ENCODE data around the gene BAHD1. TPM values are rescaled to one million over a fixed set of nuclear protein-coding genes. Genes with fewer than 3 reads are reported as not detected.

The BAHD1 gene
- total RNA-seq, 1 donor from 2014 or later, result 28.4 TPM

GRCh38 chr15:40495516-40495915 lies 54.8 kb downstream of the BAHD1 start:
- POLR2A ChIA-PET, result interaction anchor here (0.7 kb wide), 1 partner anchor 56 kb away, joined by 7 read pairs; no protein-coding TSS in a partner anchor
- no peak for DNase-seq
- no peaks in the 10 kb centered on the region for H3K36me3 Mint-ChIP-seq (ENCODE audit: low read depth)
- H3K9me3 Mint-ChIP-seq, result no peaks in the 10 kb centered on the region
- no peak overlapping the region for H3K4me3 Mint-ChIP-seq
- H3K27me3 Mint-ChIP-seq, result peaks cover 21% of the 10 kb centered on the region
- CTCF ChIA-PET, result no interaction called here
- ATAC-seq (ENCODE audit: low read depth), result no peak
- TF ChIP-seq CTCF (IDR thresholded peaks at IDR 0.05), result no peak
- no peak overlapping the region for H3K27ac Mint-ChIP-seq
- no peaks in the 10 kb centered on the region for H3K4me1 Mint-ChIP-seq
- intact Hi-C loops (cut with micrococcal nuclease), result no loop called here

GRCh38 chr15:40498418-40498817 lies 57.7 kb downstream of the BAHD1 start:
- Mint-ChIP-seq H3K4me3 (no peak overlapping the region), H3K36me3 (ENCODE audit: low read depth) (no peaks in the 10 kb centered on the region), H3K27ac (no peak overlapping the region), H3K27me3 (peaks cover 34% of the 10 kb centered on the region), H3K4me1 (no peaks in the 10 kb centered on the region), H3K9me3 (no peaks in the 10 kb centered on the region)
- no peak for TF ChIP-seq CTCF (IDR thresholded peaks at IDR 0.05)
- no peak for ATAC-seq (ENCODE audit: low read depth)
- CTCF ChIA-PET, result no interaction called here
- no peak for DNase-seq
- POLR2A ChIA-PET, result no interaction called here
- intact Hi-C loops (cut with micrococcal nuclease), result no loop called here

GRCh38 chr15:40498891-40499290 lies 58.1 kb downstream of the BAHD1 start:
- CTCF ChIA-PET, result no interaction called here
- POLR2A ChIA-PET, result no interaction called here
- no peak overlapping the region for H3K27ac Mint-ChIP-seq
- no peaks in the 10 kb centered on the region for H3K36me3 Mint-ChIP-seq (ENCODE audit: low read depth)
- no peaks in the 10 kb centered on the region for H3K4me1 Mint-ChIP-seq
- intact Hi-C loops (cut with micrococcal nuclease), result no loop called here
- no peak overlapping the region for H3K4me3 Mint-ChIP-seq
- no peak for TF ChIP-seq CTCF (IDR thresholded peaks at IDR 0.05)
- H3K27me3 Mint-ChIP-seq, result peaks cover 37% of the 10 kb centered on the region
- H3K9me3 Mint-ChIP-seq, result no peaks in the 10 kb centered on the region
- no peak for DNase-seq
- no peak for ATAC-seq (ENCODE audit: low read depth)

GRCh38 chr15:40499931-40500330 lies 59.2 kb downstream of the BAHD1 start:
- Mint-ChIP-seq H3K9me3 (no peaks in the 10 kb centered on the region), H3K36me3 (ENCODE audit: low read depth) (no peaks in the 10 kb centered on the region), H3K4me1 (no peaks in the 10 kb centered on the region), H3K27ac (no peak overlapping the region), H3K27me3 (peaks cover 37% of the 10 kb centered on the region), H3K4me3 (no peak overlapping the region)
- no peak for TF ChIP-seq CTCF (IDR thresholded peaks at IDR 0.05)
- CTCF ChIA-PET, result no interaction called here
- intact Hi-C loops (cut with micrococcal nuclease), result no loop called here
- ATAC-seq (ENCODE audit: low read depth), result no peak
- POLR2A ChIA-PET, result interaction anchor here (0.6 kb wide), 1 partner anchor 90 kb away, joined by 3 read pairs; no protein-coding TSS in a partner anchor
- DNase-seq, result no peak

GRCh38 chr15:40500568-40501330 lies 60.0 kb downstream of the BAHD1 start:
- H3K27ac Mint-ChIP-seq, result no peak overlapping the region
- no peak for ATAC-seq (ENCODE audit: low read depth)
- H3K9me3 Mint-ChIP-seq, result no peaks in the 10 kb centered on the region
- no peak overlapping the region for H3K4me3 Mint-ChIP-seq
- no peak for TF ChIP-seq CTCF (IDR thresholded peaks at IDR 0.05)
- no peaks in the 10 kb centered on the region for H3K36me3 Mint-ChIP-seq (ENCODE audit: low read depth)
- H3K27me3 Mint-ChIP-seq, result peaks cover 36% of the 10 kb centered on the region
- ChIA-PET POLR2A (interaction anchor here (0.6 kb wide), 1 partner anchor 89 kb away, joined by 3 read pairs; no protein-coding TSS in a partner anchor), CTCF (no interaction called here)
- H3K4me1 Mint-ChIP-seq, result no peaks in the 10 kb centered on the region
- intact Hi-C loops (cut with micrococcal nuclease), result no loop called here
- no peak for DNase-seq
